Measurements from ENCODE around the gene CDC45.

The CDC45 gene

DNA sequence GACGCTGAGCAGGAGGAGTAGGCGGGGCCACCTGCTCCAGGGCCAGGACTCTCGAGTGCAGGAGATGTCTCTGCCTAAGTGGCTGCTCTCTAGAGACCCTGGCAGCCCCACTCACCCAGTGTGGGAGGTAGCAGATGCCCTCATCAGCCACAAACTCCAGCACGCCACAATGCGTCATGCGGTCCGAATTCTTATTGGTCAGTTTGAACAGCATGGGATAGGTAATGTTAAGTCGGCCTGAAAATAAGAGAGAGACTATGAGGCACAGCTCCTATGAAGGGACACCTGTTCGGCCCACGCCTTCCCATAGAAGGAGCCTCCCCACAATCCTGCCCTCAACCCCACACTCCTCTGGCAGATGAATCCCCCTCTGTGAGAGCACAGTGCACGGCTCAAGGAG is 8.1 kb upstream of the CDC45 start:
- Histone ChIP-seq H3K36me3 (ENCODE audit: control insufficient read depth, insufficient read depth, low read length) (peaks cover 33% of the 10 kb centered on the region), H3K4me3 (ENCODE audit: insufficient read depth, low read depth, low read length) (no peak overlapping the region), H3K9me3 (ENCODE audit: control insufficient read depth, low read length) (no peaks in the 10 kb centered on the region), H3K27ac (ENCODE audit: insufficient read depth, low read depth, low read length, poor library complexity, severe bottlenecking) (no peak overlapping the region), H3K4me1 (ENCODE audit: control insufficient read depth, insufficient read depth, low read length) (no peaks in the 10 kb centered on the region), H3K27me3 (ENCODE audit: control insufficient read depth, insufficient read depth, low read length, poor library complexity, severe bottlenecking) (no peaks in the 10 kb centered on the region)
- WGBS, 2 experiments: 94 to 95% methylated on average over 11 of the region's 11 CpGs

DNA sequence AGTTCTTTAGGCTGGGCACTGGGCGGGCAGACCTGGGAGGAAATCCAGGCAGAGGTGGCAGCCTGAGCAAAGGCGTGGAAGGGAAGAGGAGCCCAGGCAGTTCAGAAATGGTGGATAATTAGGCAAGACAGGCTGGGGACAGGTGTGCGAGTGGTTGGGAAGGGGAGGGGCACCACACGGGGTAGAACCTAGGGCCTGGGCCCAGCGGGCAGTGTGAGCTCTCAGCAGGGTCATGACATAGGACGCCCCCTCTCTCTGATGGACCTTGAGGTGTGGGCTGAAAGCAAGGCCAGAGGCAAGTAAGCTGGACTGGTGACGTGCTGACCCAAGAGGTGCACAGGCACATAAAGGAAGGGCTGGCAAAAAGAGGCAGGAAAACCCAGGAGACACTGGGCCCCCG is 7.5 kb upstream of the CDC45 start:
- H3K27ac ChIP-seq (ENCODE audit: insufficient read depth, low read depth, low read length, poor library complexity, severe bottlenecking): no peak overlapping the region
- WGBS, 2 experiments: 94 to 95% methylated on average over 8 of the region's 8 CpGs
- H3K9me3 ChIP-seq (ENCODE audit: control insufficient read depth, low read length): no peaks in the 10 kb centered on the region
- peaks cover 27% of the 10 kb centered on the region for H3K36me3 ChIP-seq (ENCODE audit: control insufficient read depth, insufficient read depth, low read length)
- H3K27me3 ChIP-seq (ENCODE audit: control insufficient read depth, insufficient read depth, low read length, poor library complexity, severe bottlenecking): no peaks in the 10 kb centered on the region
- H3K4me3 ChIP-seq (ENCODE audit: insufficient read depth, low read depth, low read length): no peak overlapping the region
- no peaks in the 10 kb centered on the region for H3K4me1 ChIP-seq (ENCODE audit: control insufficient read depth, insufficient read depth, low read length)

DNA sequence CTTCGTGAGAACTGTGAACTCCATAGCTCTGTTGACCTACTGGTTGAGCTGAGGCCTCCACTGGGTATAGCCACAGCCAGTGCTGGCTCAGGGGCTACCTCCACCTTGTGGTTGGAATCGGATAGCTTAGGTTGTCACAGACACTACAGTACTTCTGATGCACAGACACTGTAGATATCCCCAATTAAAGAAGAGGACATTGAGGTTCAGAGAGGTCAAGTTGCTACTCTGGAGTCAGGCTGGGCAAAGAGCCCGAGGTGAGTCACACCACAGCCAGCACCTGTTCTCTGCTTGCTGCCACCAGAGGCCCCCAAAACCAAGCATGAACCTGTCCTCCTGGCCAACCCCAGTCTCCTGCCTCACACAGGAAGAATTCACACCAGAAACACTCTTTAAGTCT is 6.1 kb upstream of the CDC45 start:
- Histone ChIP-seq H3K36me3 (ENCODE audit: control insufficient read depth, insufficient read depth, low read length) (peaks cover 20% of the 10 kb centered on the region), H3K27me3 (ENCODE audit: control insufficient read depth, insufficient read depth, low read length, poor library complexity, severe bottlenecking) (no peaks in the 10 kb centered on the region), H3K27ac (ENCODE audit: insufficient read depth, low read depth, low read length, poor library complexity, severe bottlenecking) (no peak overlapping the region), H3K9me3 (ENCODE audit: control insufficient read depth, low read length) (no peaks in the 10 kb centered on the region), H3K4me1 (ENCODE audit: control insufficient read depth, insufficient read depth, low read length) (peaks cover 5% of the 10 kb centered on the region), H3K4me3 (ENCODE audit: insufficient read depth, low read depth, low read length) (no peak overlapping the region)
- 91 to 95% methylated on average over 3 of the region's 3 CpGs for WGBS, 2 experiments

- H3K4me3 ChIP-seq (ENCODE audit: insufficient read depth, low read depth, low read length): no peak overlapping the region
- H3K27me3 ChIP-seq (ENCODE audit: control insufficient read depth, insufficient read depth, low read length, poor library complexity, severe bottlenecking): no peaks in the 10 kb centered on the region
- 90 to 96% methylated on average over 3 of the region's 3 CpGs for WGBS, 2 experiments
- peaks cover 7% of the 10 kb centered on the region for H3K36me3 ChIP-seq (ENCODE audit: control insufficient read depth, insufficient read depth, low read length)
- no peak overlapping the region for H3K27ac ChIP-seq (ENCODE audit: insufficient read depth, low read depth, low read length, poor library complexity, severe bottlenecking)
- peaks cover 15% of the 10 kb centered on the region for H3K4me1 ChIP-seq (ENCODE audit: control insufficient read depth, insufficient read depth, low read length)
- no peaks in the 10 kb centered on the region for H3K9me3 ChIP-seq (ENCODE audit: control insufficient read depth, low read length)
These were observed 3.7 kb upstream of the CDC45 start for GRCh38 chr22:19476023-19476422.

- H3K36me3 ChIP-seq (ENCODE audit: control insufficient read depth, insufficient read depth, low read length): peaks cover 5% of the 10 kb centered on the region
- peak overlapping the region; percentile 70 for H3K4me3 ChIP-seq (ENCODE audit: insufficient read depth, low read depth, low read length)
- H3K27me3 ChIP-seq (ENCODE audit: control insufficient read depth, insufficient read depth, low read length, poor library complexity, severe bottlenecking): no peaks in the 10 kb centered on the region
- 77 to 88% methylated on average over 4 of the region's 5 CpGs for WGBS, 2 experiments
- H3K27ac ChIP-seq (ENCODE audit: insufficient read depth, low read depth, low read length, poor library complexity, severe bottlenecking): no peak overlapping the region
- peaks cover 16% of the 10 kb centered on the region for H3K4me1 ChIP-seq (ENCODE audit: control insufficient read depth, insufficient read depth, low read length)
- H3K9me3 ChIP-seq (ENCODE audit: control insufficient read depth, low read length): no peaks in the 10 kb centered on the region
These were observed 2.2 kb upstream of the CDC45 start for GRCh38 chr22:19477321-19478044.

- peaks cover 16% of the 10 kb centered on the region for H3K4me1 ChIP-seq (ENCODE audit: control insufficient read depth, insufficient read depth, low read length)
- 6 to 7% methylated on average over 29 to 31 of the region's 31 CpGs for WGBS, 2 experiments
- H3K27ac ChIP-seq (ENCODE audit: insufficient read depth, low read depth, low read length, poor library complexity, severe bottlenecking): peak overlapping the region; percentile 99
- no peaks in the 10 kb centered on the region for H3K9me3 ChIP-seq (ENCODE audit: control insufficient read depth, low read length)
- H3K27me3 ChIP-seq (ENCODE audit: control insufficient read depth, insufficient read depth, low read length, poor library complexity, severe bottlenecking): no peaks in the 10 kb centered on the region
- peaks cover 5% of the 10 kb centered on the region for H3K36me3 ChIP-seq (ENCODE audit: control insufficient read depth, insufficient read depth, low read length)
- peak overlapping the region; percentile 70 for H3K4me3 ChIP-seq (ENCODE audit: insufficient read depth, low read depth, low read length)
These were observed 1.4 kb upstream of the CDC45 start for GRCh38 chr22:19478045-19478900.

- WGBS, 2 experiments: 0% methylated on average over 41 to 42 of the region's 42 CpGs
- Histone ChIP-seq H3K27ac (ENCODE audit: insufficient read depth, low read depth, low read length, poor library complexity, severe bottlenecking) (peak within 1 kb of the TSS; percentile 99), H3K4me3 (ENCODE audit: insufficient read depth, low read depth, low read length) (peak within 1 kb of the TSS; percentile 70), H3K27me3 (ENCODE audit: control insufficient read depth, insufficient read depth, low read length, poor library complexity, severe bottlenecking) (no peaks in the 10 kb centered on the region), H3K9me3 (ENCODE audit: control insufficient read depth, low read length) (no peaks in the 10 kb centered on the region), H3K4me1 (ENCODE audit: control insufficient read depth, insufficient read depth, low read length) (peaks cover 16% of the 10 kb centered on the region), H3K36me3 (ENCODE audit: control insufficient read depth, insufficient read depth, low read length) (peaks cover 5% of the 10 kb centered on the region)
These were observed 792 bp upstream of the CDC45 start, which contains the start of gene UFD1 for GRCh38 chr22:19478901-19479354. TSS of gene UFD1 (minus strand) at chr22:19479193. CDS start at chr22:19479085, 108 bp downstream.

DNA sequence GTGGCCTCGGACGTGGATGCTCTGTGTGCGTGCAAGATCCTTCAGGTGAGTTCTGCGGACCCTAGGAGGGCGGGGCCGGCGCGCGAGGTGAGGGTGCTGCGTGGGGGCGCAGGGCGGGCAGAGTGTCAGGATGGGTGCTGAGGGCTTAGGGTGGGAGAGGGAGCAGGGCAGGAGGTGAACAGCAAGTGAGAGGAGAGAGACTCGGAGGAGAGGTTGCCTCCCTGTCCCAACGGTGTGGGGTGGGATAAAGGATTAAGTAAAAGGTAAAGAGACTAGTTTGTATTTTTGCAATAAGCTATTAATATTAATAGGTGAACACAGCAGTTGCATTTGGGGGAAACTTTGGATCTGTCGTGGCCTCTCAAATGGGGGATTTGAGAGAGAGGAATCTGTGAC is 451 bp downstream of the CDC45 start:
- Histone ChIP-seq H3K27ac (ENCODE audit: insufficient read depth, low read depth, low read length, poor library complexity, severe bottlenecking) (no peak overlapping the region), H3K36me3 (ENCODE audit: control insufficient read depth, insufficient read depth, low read length) (peaks cover 14% of the 10 kb centered on the region)
- 1% methylated on average over 15 of the region's 15 CpGs for WGBS, 2 experiments

DNA sequence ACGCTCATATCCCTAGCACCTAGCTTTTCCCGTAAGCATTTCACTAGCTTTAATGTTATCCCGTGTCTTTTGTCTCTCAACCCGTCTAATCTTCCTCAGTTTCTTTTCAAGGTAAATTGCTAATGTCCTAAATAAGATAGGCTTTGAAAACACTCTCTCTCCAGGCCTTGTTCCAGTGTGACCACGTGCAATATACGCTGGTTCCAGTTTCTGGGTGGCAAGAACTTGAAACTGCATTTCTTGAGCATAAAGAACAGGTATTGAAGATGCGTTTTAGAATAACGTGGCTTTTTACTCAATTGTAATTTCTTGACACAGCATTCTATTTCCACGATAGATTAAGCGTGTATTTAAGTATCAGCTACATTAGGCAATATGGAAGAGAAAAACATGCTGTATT is 1.1 kb downstream of the CDC45 start:
- H3K27me3 ChIP-seq (ENCODE audit: control insufficient read depth, insufficient read depth, low read length, poor library complexity, severe bottlenecking): no peaks in the 10 kb centered on the region
- H3K9me3 ChIP-seq (ENCODE audit: control insufficient read depth, low read length): no peaks in the 10 kb centered on the region
- 79 to 80% methylated on average over 10 of the region's 10 CpGs for WGBS, 2 experiments
- H3K27ac ChIP-seq (ENCODE audit: insufficient read depth, low read depth, low read length, poor library complexity, severe bottlenecking): no peak overlapping the region
- peaks cover 16% of the 10 kb centered on the region for H3K4me1 ChIP-seq (ENCODE audit: control insufficient read depth, insufficient read depth, low read length)
- H3K4me3 ChIP-seq (ENCODE audit: insufficient read depth, low read depth, low read length): peak overlapping the region; percentile 70
- H3K36me3 ChIP-seq (ENCODE audit: control insufficient read depth, insufficient read depth, low read length): peaks cover 20% of the 10 kb centered on the region

More for the DNA sequence above, 451 bp downstream of the CDC45 start:
- H3K4me1 ChIP-seq (ENCODE audit: control insufficient read depth, insufficient read depth, low read length): peaks cover 16% of the 10 kb centered on the region
- H3K9me3 ChIP-seq (ENCODE audit: control insufficient read depth, low read length): no peaks in the 10 kb centered on the region
- peak overlapping the region; percentile 70 for H3K4me3 ChIP-seq (ENCODE audit: insufficient read depth, low read depth, low read length)
- no peaks in the 10 kb centered on the region for H3K27me3 ChIP-seq (ENCODE audit: control insufficient read depth, insufficient read depth, low read length, poor library complexity, severe bottlenecking)

- Histone ChIP-seq H3K27ac (ENCODE audit: insufficient read depth, low read depth, low read length, poor library complexity, severe bottlenecking) (no peak overlapping the region), H3K9me3 (ENCODE audit: control insufficient read depth, low read length) (no peaks in the 10 kb centered on the region), H3K4me1 (ENCODE audit: control insufficient read depth, insufficient read depth, low read length) (peaks cover 16% of the 10 kb centered on the region), H3K4me3 (ENCODE audit: insufficient read depth, low read depth, low read length) (no peak overlapping the region), H3K27me3 (ENCODE audit: control insufficient read depth, insufficient read depth, low read length, poor library complexity, severe bottlenecking) (no peaks in the 10 kb centered on the region), H3K36me3 (ENCODE audit: control insufficient read depth, insufficient read depth, low read length) (peaks cover 22% of the 10 kb centered on the region)
- 96 to 97% methylated on average over 9 of the region's 9 CpGs for WGBS, 2 experiments
These were observed 2.6 kb downstream of the CDC45 start for GRCh38 chr22:19482297-19482696.
